ENCODE measurements around the gene HDLBP.

The HDLBP gene

DNA sequence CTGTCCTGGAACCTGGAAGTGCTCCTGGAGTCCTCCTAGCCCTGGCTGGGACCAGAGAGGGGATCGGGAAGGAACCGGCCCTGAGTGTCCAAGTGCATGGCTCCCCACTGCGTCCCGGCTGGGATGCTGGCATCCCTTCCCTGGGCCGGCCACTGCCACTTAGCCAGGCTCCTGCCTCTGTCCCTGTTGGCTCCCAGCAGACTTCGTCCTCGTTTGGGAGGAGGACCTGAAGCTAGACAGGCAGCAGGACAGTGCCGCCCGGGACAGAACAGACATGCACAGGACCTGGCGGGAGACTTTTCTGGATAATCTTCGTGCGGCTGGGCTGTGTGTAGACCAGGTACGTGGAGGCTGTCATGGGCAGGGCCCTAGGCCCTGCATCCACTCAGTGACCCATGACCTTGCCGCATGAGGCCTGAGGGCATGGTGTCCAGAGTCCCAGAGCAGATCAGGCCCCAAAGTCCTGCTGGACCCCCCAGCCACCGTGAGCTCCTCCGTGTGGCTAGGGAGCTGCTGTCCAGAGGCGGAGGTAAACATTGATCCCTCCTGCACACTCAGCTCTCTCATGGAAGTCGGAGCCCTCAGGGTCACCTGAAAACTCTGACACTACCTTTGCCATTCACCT lies 119.9 kb downstream of the HDLBP start:
- no peaks in the 10 kb centered on the region for H3K36me3 ChIP-seq (ENCODE audit: control insufficient read depth, insufficient read depth, low read length)
- H3K4me3 ChIP-seq (ENCODE audit: low read depth, low read length): no peak overlapping the region
- no peaks in the 10 kb centered on the region for H3K27me3 ChIP-seq (ENCODE audit: control insufficient read depth, insufficient read depth, low read length)
- no peak overlapping the region for H3K9ac ChIP-seq (ENCODE audit: low read depth, low read length)
- H3K4me1 ChIP-seq (ENCODE audit: control insufficient read depth, insufficient read depth, low read length): no peaks in the 10 kb centered on the region
- H3K27ac ChIP-seq (ENCODE audit: low read depth, low read length): no peak overlapping the region
- H3K9me3 ChIP-seq (ENCODE audit: control insufficient read depth, insufficient read depth, low read length): no peaks in the 10 kb centered on the region

GRCh38 chr2:241194811-241195210 lies 120.7 kb downstream of the HDLBP start:
- H3K36me3 ChIP-seq (ENCODE audit: control insufficient read depth, insufficient read depth, low read length): no peaks in the 10 kb centered on the region
- H3K4me3 ChIP-seq (ENCODE audit: low read depth, low read length): no peak overlapping the region
- no peak overlapping the region for H3K27ac ChIP-seq (ENCODE audit: low read depth, low read length)
- H3K9me3 ChIP-seq (ENCODE audit: control insufficient read depth, insufficient read depth, low read length): no peaks in the 10 kb centered on the region
- H3K27me3 ChIP-seq (ENCODE audit: control insufficient read depth, insufficient read depth, low read length): no peaks in the 10 kb centered on the region
- H3K9ac ChIP-seq (ENCODE audit: low read depth, low read length): no peak overlapping the region
- no peaks in the 10 kb centered on the region for H3K4me1 ChIP-seq (ENCODE audit: control insufficient read depth, insufficient read depth, low read length)

- Histone ChIP-seq H3K36me3 (ENCODE audit: control insufficient read depth, insufficient read depth, low read length) (no peaks in the 10 kb centered on the region), H3K27ac (ENCODE audit: low read depth, low read length) (no peak overlapping the region), H3K9ac (ENCODE audit: low read depth, low read length) (no peak overlapping the region), H3K4me1 (ENCODE audit: control insufficient read depth, insufficient read depth, low read length) (no peaks in the 10 kb centered on the region; the same call in 1 of the 2 replicates), H3K9me3 (ENCODE audit: control insufficient read depth, insufficient read depth, low read length) (no peaks in the 10 kb centered on the region), H3K4me3 (ENCODE audit: low read depth, low read length) (no peak overlapping the region), H3K27me3 (ENCODE audit: control insufficient read depth, insufficient read depth, low read length) (no peaks in the 10 kb centered on the region)
Measured at GRCh38 chr2:241193271-241193670, 122.2 kb downstream of the HDLBP start.

DNA sequence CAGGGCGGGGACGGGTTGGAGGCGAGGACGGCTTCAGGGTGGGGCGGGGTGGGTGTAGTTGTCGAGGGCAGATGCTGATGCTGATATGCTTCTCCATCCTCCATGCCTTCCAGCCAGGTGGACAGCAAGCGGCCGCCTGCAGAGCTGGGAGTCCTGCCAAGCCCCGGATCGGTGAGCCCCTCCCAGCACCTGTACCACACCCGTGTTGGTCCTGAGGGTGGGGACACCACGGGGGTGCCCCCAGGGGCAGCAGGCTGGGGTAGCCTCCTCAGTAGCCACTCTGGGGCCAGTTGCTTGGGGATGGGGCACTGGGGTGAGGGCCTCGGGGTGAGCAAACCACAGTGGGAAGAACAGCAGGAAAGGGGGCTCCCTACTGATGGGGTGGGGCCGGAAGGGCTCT lies 124.4 kb downstream of the HDLBP start:
- Histone ChIP-seq H3K9me3 (ENCODE audit: control insufficient read depth, insufficient read depth, low read length) (no peaks in the 10 kb centered on the region), H3K27me3 (ENCODE audit: control insufficient read depth, insufficient read depth, low read length) (no peaks in the 10 kb centered on the region), H3K36me3 (ENCODE audit: control insufficient read depth, insufficient read depth, low read length) (no peaks in the 10 kb centered on the region), H3K4me3 (ENCODE audit: low read depth, low read length) (no peak overlapping the region), H3K27ac (ENCODE audit: low read depth, low read length) (no peak overlapping the region), H3K9ac (ENCODE audit: low read depth, low read length) (no peak overlapping the region), H3K4me1 (ENCODE audit: control insufficient read depth, insufficient read depth, low read length) (no peaks in the 10 kb centered on the region; the same call in 1 of the 2 replicates)

- H3K36me3 ChIP-seq (ENCODE audit: control insufficient read depth, insufficient read depth, low read length): no peaks in the 10 kb centered on the region
- H3K27me3 ChIP-seq (ENCODE audit: control insufficient read depth, insufficient read depth, low read length): no peaks in the 10 kb centered on the region
- no peaks in the 10 kb centered on the region for H3K9me3 ChIP-seq (ENCODE audit: control insufficient read depth, insufficient read depth, low read length)
- H3K4me1 ChIP-seq (ENCODE audit: control insufficient read depth, insufficient read depth, low read length): no peaks in the 10 kb centered on the region; the same call in 1 of the 2 replicates
- no peak overlapping the region for H3K27ac ChIP-seq (ENCODE audit: low read depth, low read length)
- H3K9ac ChIP-seq (ENCODE audit: low read depth, low read length): no peak overlapping the region
- no peak overlapping the region for H3K4me3 ChIP-seq (ENCODE audit: low read depth, low read length)
Measured at GRCh38 chr2:241190291-241190981, 125.0 kb downstream of the HDLBP start.

GRCh38 chr2:241189856-241190201 lies 125.6 kb downstream of the HDLBP start:
- Histone ChIP-seq H3K27ac (ENCODE audit: low read depth, low read length) (no peak overlapping the region), H3K4me1 (ENCODE audit: control insufficient read depth, insufficient read depth, low read length) (no peaks in the 10 kb centered on the region; the same call in 1 of the 2 replicates), H3K9ac (ENCODE audit: low read depth, low read length) (no peak overlapping the region), H3K4me3 (ENCODE audit: low read depth, low read length) (no peak overlapping the region), H3K36me3 (ENCODE audit: control insufficient read depth, insufficient read depth, low read length) (no peaks in the 10 kb centered on the region), H3K9me3 (ENCODE audit: control insufficient read depth, insufficient read depth, low read length) (no peaks in the 10 kb centered on the region), H3K27me3 (ENCODE audit: control insufficient read depth, insufficient read depth, low read length) (no peaks in the 10 kb centered on the region)

- Histone ChIP-seq H3K9ac (ENCODE audit: low read depth, low read length) (no peak overlapping the region), H3K27ac (ENCODE audit: low read depth, low read length) (no peak overlapping the region), H3K4me1 (ENCODE audit: control insufficient read depth, insufficient read depth, low read length) (no peaks in the 10 kb centered on the region; the same call in 1 of the 2 replicates)
Measured at GRCh38 chr2:241189093-241189855, 126.2 kb downstream of the HDLBP start.

DNA sequence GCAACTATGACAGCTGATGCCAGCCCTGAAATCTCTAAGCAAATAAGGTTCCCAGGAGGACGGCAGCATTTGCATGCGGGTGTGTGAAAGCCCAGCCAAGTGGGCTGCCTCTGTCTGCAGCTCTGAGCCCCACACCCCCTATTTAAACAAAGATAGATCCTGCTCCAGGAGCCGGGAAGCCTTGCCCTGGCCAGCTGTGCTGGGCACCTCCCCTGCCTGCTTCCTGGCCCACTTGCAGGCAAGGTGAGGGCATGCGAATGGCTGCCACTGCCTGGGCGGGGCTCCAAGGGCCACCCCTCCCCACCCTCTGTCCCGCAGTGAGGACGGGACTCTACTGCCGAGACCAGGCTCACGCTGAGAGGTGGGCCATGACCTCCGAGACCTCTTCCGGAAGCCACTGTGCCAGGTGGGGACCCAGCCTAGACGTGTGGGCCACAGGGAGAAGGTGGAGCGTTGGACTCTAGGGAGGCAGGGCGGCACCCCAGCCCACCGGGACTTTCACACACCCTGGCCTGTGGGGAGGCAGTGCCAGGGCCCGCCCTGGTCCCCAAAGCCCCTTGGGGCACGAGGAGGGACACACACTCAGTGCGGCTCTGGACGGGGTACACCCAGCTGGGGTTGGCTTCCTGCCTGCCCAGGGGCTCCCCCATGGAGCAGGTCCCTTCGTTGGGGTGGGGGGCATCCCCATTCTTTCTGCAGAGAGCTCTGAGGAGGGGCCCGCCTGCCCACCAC lies 126.9 kb downstream of the HDLBP start, which contains the start of gene ANO7:
Gene ANO7 (plus strand): TSS at position 317 of the 732 bp plus-strand sequence. CDS start 1,387 bp downstream, outside the sequence.
- no peaks in the 10 kb centered on the region for H3K9me3 ChIP-seq (ENCODE audit: control insufficient read depth, insufficient read depth, low read length)
- H3K36me3 ChIP-seq (ENCODE audit: control insufficient read depth, insufficient read depth, low read length): no peaks in the 10 kb centered on the region
- no peak within 1 kb of the TSS for H3K9ac ChIP-seq (ENCODE audit: low read depth, low read length)
- H3K27ac ChIP-seq (ENCODE audit: low read depth, low read length): no peak within 1 kb of the TSS
- H3K4me1 ChIP-seq (ENCODE audit: control insufficient read depth, insufficient read depth, low read length): no peaks in the 10 kb centered on the region; the same call in 1 of the 2 replicates
- H3K27me3 ChIP-seq (ENCODE audit: control insufficient read depth, insufficient read depth, low read length): no peaks in the 10 kb centered on the region
- no peak within 1 kb of the TSS for H3K4me3 ChIP-seq (ENCODE audit: low read depth, low read length)

More at GRCh38 chr2:241189093-241189855, 126.2 kb downstream of the HDLBP start:
- Histone ChIP-seq H3K9me3 (ENCODE audit: control insufficient read depth, insufficient read depth, low read length) (no peaks in the 10 kb centered on the region), H3K36me3 (ENCODE audit: control insufficient read depth, insufficient read depth, low read length) (no peaks in the 10 kb centered on the region), H3K4me3 (ENCODE audit: low read depth, low read length) (no peak overlapping the region), H3K27me3 (ENCODE audit: control insufficient read depth, insufficient read depth, low read length) (no peaks in the 10 kb centered on the region)

DNA sequence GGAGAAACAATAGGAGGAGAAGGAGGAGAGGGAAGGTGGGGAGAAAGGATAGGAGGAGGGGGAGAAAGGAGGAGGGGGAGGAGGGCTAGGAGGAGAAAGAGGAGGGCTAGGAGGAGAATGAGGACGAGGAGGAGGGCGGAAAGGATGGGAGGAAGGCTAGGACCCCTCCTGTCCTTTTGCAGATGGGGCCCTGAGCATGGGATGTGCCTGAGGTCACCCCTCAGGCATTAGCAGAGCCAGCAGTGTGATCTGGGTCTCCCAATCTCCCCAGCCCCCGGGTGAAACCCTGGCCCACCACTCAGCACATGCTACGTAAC lies 127.6 kb downstream of the HDLBP start:
- no peak overlapping the region for H3K4me3 ChIP-seq (ENCODE audit: low read depth, low read length)
- no peak overlapping the region for H3K9ac ChIP-seq (ENCODE audit: low read depth, low read length)
- H3K36me3 ChIP-seq (ENCODE audit: control insufficient read depth, insufficient read depth, low read length): no peaks in the 10 kb centered on the region
- no peaks in the 10 kb centered on the region; the same call in 1 of the 2 replicates for H3K4me1 ChIP-seq (ENCODE audit: control insufficient read depth, insufficient read depth, low read length)
- no peaks in the 10 kb centered on the region for H3K9me3 ChIP-seq (ENCODE audit: control insufficient read depth, insufficient read depth, low read length)
- H3K27ac ChIP-seq (ENCODE audit: low read depth, low read length): no peak overlapping the region
- H3K27me3 ChIP-seq (ENCODE audit: control insufficient read depth, insufficient read depth, low read length): no peaks in the 10 kb centered on the region

GRCh38 chr2:241187101-241187917 lies 128.2 kb downstream of the HDLBP start:
- H3K9me3 ChIP-seq (ENCODE audit: control insufficient read depth, insufficient read depth, low read length): no peaks in the 10 kb centered on the region
- no peaks in the 10 kb centered on the region for H3K36me3 ChIP-seq (ENCODE audit: control insufficient read depth, insufficient read depth, low read length)
- H3K4me1 ChIP-seq (ENCODE audit: control insufficient read depth, insufficient read depth, low read length): no peaks in the 10 kb centered on the region; the same call in 1 of the 2 replicates
- no peaks in the 10 kb centered on the region for H3K27me3 ChIP-seq (ENCODE audit: control insufficient read depth, insufficient read depth, low read length)
- no peak overlapping the region for H3K27ac ChIP-seq (ENCODE audit: low read depth, low read length)
- H3K9ac ChIP-seq (ENCODE audit: low read depth, low read length): no peak overlapping the region
- H3K4me3 ChIP-seq (ENCODE audit: low read depth, low read length): no peak overlapping the region
